ENCODE data around the gene DDX54. TPM values are rescaled to one million over a fixed set of nuclear protein-coding genes. Genes with fewer than 3 reads are reported as not detected.
A peak's percentile ranks its signal among the peaks of the same experiment; 100 is the strongest.

Gene DDX54
- total RNA-seq, 1 experiment from 2014 or later, result 83.0 TPM

GRCh38 chr12:113119980-113120669 is 65.2 kb downstream of the DDX54 start:
- Histone ChIP-seq H3T11ph (ENCODE audit: low read length) (no peak overlapping the region), H3K4me1 (ENCODE audit: insufficient read depth, low read length) (no peaks in the 10 kb centered on the region), H4K91ac (ENCODE audit: insufficient read length, low read depth, low read length) (no peak overlapping the region), H3K79me1 (ENCODE audit: insufficient read depth, low read depth, low read length, poor library complexity, severe bottlenecking) (no peaks in the 10 kb centered on the region), H3K27me3 (ENCODE audit: insufficient read depth, low read length) (no peaks in the 10 kb centered on the region), H3K23me2 (ENCODE audit: insufficient read length, low read depth, low read length, poor library complexity, severe bottlenecking) (no peaks in the 10 kb centered on the region), H4K8ac (replicated peaks; ENCODE audit: insufficient read length, low read depth, low read length) (no peak overlapping the region), H3K56ac (ENCODE audit: insufficient read length, low read depth, low read length) (no peak overlapping the region), H3K23ac (ENCODE audit: insufficient read length, low read depth, low read length) (no peak overlapping the region), H2BK12ac (ENCODE audit: insufficient read length, low read depth, low read length) (no peak overlapping the region), H3K14ac (ENCODE audit: insufficient read depth, low read length) (no peak overlapping the region), H3K27ac (ENCODE audit: insufficient read length, low read depth, low read length) (no peak overlapping the region), H2BK5ac (ENCODE audit: insufficient read length, low read length) (no peak overlapping the region), H3K79me2 (ENCODE audit: insufficient read depth, low read length) (no peaks in the 10 kb centered on the region), H3K9ac (ENCODE audit: extremely low read depth, insufficient read length, low read length) (no peak overlapping the region), H4K20me1 (ENCODE audit: control insufficient read depth, insufficient read depth, insufficient read length) (no peaks in the 10 kb centered on the region), H3K4me2 (ENCODE audit: insufficient read depth, insufficient read length, low read length) (no peak overlapping the region), H2BK20ac (ENCODE audit: low read depth, low read length, poor library complexity, severe bottlenecking) (no peak overlapping the region), H2BK15ac (ENCODE audit: low read depth, low read length) (no peak overlapping the region), H3K4ac (ENCODE audit: low read depth, low read length) (no peak overlapping the region), H3K9me3 (ENCODE audit: control insufficient read depth, low read depth, low read length) (no peaks in the 10 kb centered on the region), H2AK5ac (ENCODE audit: insufficient read length, low read length) (no peak overlapping the region), H2BK120ac (ENCODE audit: low read depth, low read length, poor library complexity, severe bottlenecking) (no peak overlapping the region), H2AFZ (ENCODE audit: low read length) (no peak overlapping the region), H3K18ac (ENCODE audit: insufficient read length, low read depth, low read length) (no peak overlapping the region), H4K5ac (ENCODE audit: insufficient read length, low read depth, low read length) (no peak overlapping the region)
- Mint-ChIP-seq H3K36me3 (ENCODE audit: insufficient read depth in 1 of 3, low read depth in 3 of 3) (peaks cover 4 to 9% (median 4%) of the 10 kb centered on the region in 3 experiments; a peak in 5 of 7 replicates), H3K4me1 (peaks cover 2 to 11% of the 10 kb centered on the region in 2 experiments; a peak in 3 of 4 replicates), H3K9me3 (peaks cover 4 to 7% of the 10 kb centered on the region in 2 experiments; a peak in 4 of 5 replicates), H3K27ac (no peak overlapping the region), H3K27me3 (ENCODE audit: low read depth) (peaks cover 3% of the 10 kb centered on the region), H3K4me3 (peak overlapping the region in 1 of 2 experiments; percentile 18; a peak in 1 of 5 replicates)
- WGBS (ENCODE audit: extremely low coverage, insufficient read length, low lambda C conversion rate), result no CpG with 5 or more reads among the region's 4 CpGs
- DNase-seq, result no peak
- TF ChIP-seq, protein P1, sequence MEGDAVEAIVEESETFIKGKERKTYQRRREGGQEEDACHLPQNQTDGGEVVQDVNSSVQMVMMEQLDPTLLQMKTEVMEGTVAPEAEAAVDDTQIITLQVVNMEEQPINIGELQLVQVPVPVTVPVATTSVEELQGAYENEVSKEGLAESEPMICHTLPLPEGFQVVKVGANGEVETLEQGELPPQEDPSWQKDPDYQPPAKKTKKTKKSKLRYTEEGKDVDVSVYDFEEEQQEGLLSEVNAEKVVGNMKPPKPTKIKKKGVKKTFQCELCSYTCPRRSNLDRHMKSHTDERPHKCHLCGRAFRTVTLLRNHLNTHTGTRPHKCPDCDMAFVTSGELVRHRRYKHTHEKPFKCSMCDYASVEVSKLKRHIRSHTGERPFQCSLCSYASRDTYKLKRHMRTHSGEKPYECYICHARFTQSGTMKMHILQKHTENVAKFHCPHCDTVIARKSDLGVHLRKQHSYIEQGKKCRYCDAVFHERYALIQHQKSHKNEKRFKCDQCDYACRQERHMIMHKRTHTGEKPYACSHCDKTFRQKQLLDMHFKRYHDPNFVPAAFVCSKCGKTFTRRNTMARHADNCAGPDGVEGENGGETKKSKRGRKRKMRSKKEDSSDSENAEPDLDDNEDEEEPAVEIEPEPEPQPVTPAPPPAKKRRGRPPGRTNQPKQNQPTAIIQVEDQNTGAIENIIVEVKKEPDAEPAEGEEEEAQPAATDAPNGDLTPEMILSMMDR (conservative IDR thresholded peaks at IDR 0.05), result no peak
